GM19193 (cell line): ENCODE measurements around the gene PTGER1.

Source experiments
- POLR2A ChIP-seq: IDR thresholded peaks from 4 replicates; pipeline ENCODE4 v1.6.1; 2011; ENCODE audit not compliant: insufficient read depth, insufficient read length; ENCODE audit errors: extremely low read depth

The PTGER1 gene

GRCh38 chr19:14425696-14426138 is 49.4 kb downstream of the PTGER1 start:
- no peak for TF ChIP-seq POLR2A
